ENCODE results near the gene KIF23. TPM values are rescaled to one million over a fixed set of nuclear protein-coding genes. Genes with fewer than 3 reads are reported as not detected.

KIF23 gene
- total RNA-seq, result 28.4 and 118 TPM in 2 replicates

GRCh38 chr15:69413822-69414700 lies at the start of gene KIF23:
Gene KIF23 (plus strand): TSS chr15:69414349. CDS start chr15:69414466, 117 bp downstream.

GRCh38 chr15:69452692-69453521 lies 38.8 kb downstream of the KIF23 start, which contains the start of gene RPLP1:
Gene RPLP1 (plus strand): TSS chr15:69452818. CDS start chr15:69452949, 131 bp downstream.

Other genes with a start within 250 kb of the KIF23 start
- gene PAQR5, start 115.4 kb upstream of the KIF23 start, total RNA-seq, result 0.37 and 1.5 TPM in 2 replicates
- 53.8 and 64.7 TPM in 2 replicates for gene RPLP1, start 38.5 kb downstream of the KIF23 start, total RNA-seq